Measurements from ENCODE around the gene AAK1. TPM values are rescaled to one million over a fixed set of nuclear protein-coding genes. Genes with fewer than 3 reads are reported as not detected.

AAK1 gene
- total RNA-seq, 1 experiment from 2014 or later, result 30.6 TPM

- Histone ChIP-seq H3K23me2 (ENCODE audit: insufficient read length, low read depth, low read length, poor library complexity, severe bottlenecking) (no peaks in the 10 kb centered on the region), H2BK20ac (ENCODE audit: low read depth, low read length, poor library complexity, severe bottlenecking) (no peak overlapping the region), H3K4ac (ENCODE audit: low read depth, low read length) (no peak overlapping the region), H4K8ac (replicated peaks; ENCODE audit: insufficient read length, low read depth, low read length) (no peak overlapping the region), H2BK12ac (ENCODE audit: insufficient read length, low read depth, low read length) (no peak overlapping the region), H4K20me1 (ENCODE audit: control insufficient read depth, insufficient read depth, insufficient read length) (no peaks in the 10 kb centered on the region), H3K79me2 (ENCODE audit: insufficient read depth, low read length) (no peaks in the 10 kb centered on the region), H2AFZ (ENCODE audit: low read length) (no peak overlapping the region), H3K18ac (ENCODE audit: insufficient read length, low read depth, low read length) (no peak overlapping the region), H3K9ac (ENCODE audit: extremely low read depth, insufficient read length, low read length) (no peak overlapping the region), H3K56ac (ENCODE audit: insufficient read length, low read depth, low read length) (no peak overlapping the region), H3K4me2 (ENCODE audit: insufficient read depth, insufficient read length, low read length) (no peak overlapping the region), H3K23ac (ENCODE audit: insufficient read length, low read depth, low read length) (no peak overlapping the region), H3K27ac (ENCODE audit: insufficient read length, low read depth, low read length) (no peak overlapping the region), H3K9me3 (ENCODE audit: control insufficient read depth, low read depth, low read length) (no peaks in the 10 kb centered on the region), H3K4me1 (ENCODE audit: insufficient read depth, low read length) (no peaks in the 10 kb centered on the region), H3K14ac (ENCODE audit: insufficient read depth, low read length) (no peak overlapping the region), H3K27me3 (ENCODE audit: insufficient read depth, low read length) (no peaks in the 10 kb centered on the region), H3T11ph (ENCODE audit: low read length) (no peak overlapping the region), H4K5ac (ENCODE audit: insufficient read length, low read depth, low read length) (no peak overlapping the region), H4K91ac (ENCODE audit: insufficient read length, low read depth, low read length) (no peak overlapping the region), H3K79me1 (ENCODE audit: insufficient read depth, low read depth, low read length, poor library complexity, severe bottlenecking) (no peaks in the 10 kb centered on the region), H2BK15ac (ENCODE audit: low read depth, low read length) (no peak overlapping the region), H2BK5ac (ENCODE audit: insufficient read length, low read length) (no peak overlapping the region), H2BK120ac (ENCODE audit: low read depth, low read length, poor library complexity, severe bottlenecking) (no peak overlapping the region), H2AK5ac (ENCODE audit: insufficient read length, low read length) (no peak overlapping the region)
- DNase-seq, result no peak
- Mint-ChIP-seq H3K27me3 (ENCODE audit: low read depth) (no peaks in the 10 kb centered on the region), H3K4me1 (peaks cover 10 to 14% of the 10 kb centered on the region in 2 experiments), H3K36me3 (ENCODE audit: insufficient read depth in 1 of 3, low read depth in 3 of 3) (peaks cover 15 to 64% (median 52%) of the 10 kb centered on the region in 3 experiments; a peak in 6 of 7 replicates), H3K27ac (no peak overlapping the region), H3K4me3 (no peak overlapping the region), H3K9me3 (no peaks in the 10 kb centered on the region)
- TF ChIP-seq CTCF (conservative IDR thresholded peaks at IDR 0.05), result no peak
- no CpG with 5 or more reads among the region's 7 CpGs for WGBS (ENCODE audit: extremely low coverage, insufficient read length, low lambda C conversion rate)
These were observed 133.8 kb downstream of the AAK1 start for GRCh38 chr2:69509750-69510140.
